Suprapubic skin (tissue), 3 donors: ENCODE measurements around the gene PDE2A.

ENCODE experiments used
- EP300 ChIP-seq: sonication (generic); formaldehyde crosslinking; IDR thresholded peaks from one replicate; pipeline ENCODE4 v1.6.1; 2017; ENCODE audit warnings: antibody characterized with exemption
- POLR2A ChIP-seq, 2 donors: fragments of 450-650 bp; IDR thresholded peaks; one replicate each; pipeline ENCODE4 v1.6.1; 2017; ENCODE audit warnings: antibody characterized with exemption in 2 of 2, mild to moderate bottlenecking in 2 of 2, moderate library complexity in 2 of 2
- TF ChIP-seq, protein P1 (sequence below), 2 donors: fragments of 200-600 bp in 1 of 2; fragments of 450-650 bp in 1 of 2; sonication (generic) in 1 of 2; IDR thresholded peaks; one replicate each; pipeline ENCODE4 v1.5.1; 2016 to 2019; ENCODE audit warnings: antibody characterized with exemption in 2 of 2, mild to moderate bottlenecking in 1 of 2, moderate library complexity in 1 of 2

DNA sequence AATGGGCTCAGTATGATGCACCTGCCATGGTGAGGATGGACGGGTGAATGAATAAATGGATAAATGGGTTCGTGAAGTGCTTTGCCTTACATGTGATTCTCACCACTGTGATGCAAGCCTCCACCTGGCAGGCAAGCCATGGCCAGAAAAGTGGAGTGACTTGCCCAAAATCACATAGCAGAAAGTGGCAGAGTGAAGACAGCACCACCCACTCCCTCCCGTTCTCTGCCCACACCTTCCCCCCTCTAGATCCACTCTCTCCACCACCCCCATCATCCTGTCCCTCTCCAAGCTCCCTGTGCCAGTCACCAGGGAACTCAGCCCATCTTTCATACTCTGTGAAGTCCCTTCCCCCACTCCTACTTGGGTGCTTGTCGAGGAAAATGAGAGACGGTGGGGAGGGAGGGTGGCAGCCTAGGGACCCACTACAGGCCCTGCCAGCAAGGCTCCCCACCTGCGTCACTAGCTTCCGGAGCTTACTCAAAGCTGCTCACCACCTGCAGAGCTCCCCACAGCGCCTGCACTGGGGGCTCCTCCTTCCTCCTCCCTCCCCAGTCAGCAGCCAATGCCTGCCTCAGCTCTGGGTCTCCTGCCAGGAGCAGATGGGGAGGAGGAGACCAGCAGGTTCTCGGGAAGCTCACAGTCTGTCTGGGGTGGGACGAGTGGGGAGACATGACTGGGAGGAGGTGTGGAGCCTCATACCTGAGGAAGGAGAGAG is 82.3 kb downstream of the PDE2A start:
- TF ChIP-seq POLR2A (IDR thresholded peaks at IDR 0.05) (no peak), EP300 (no peak)
- TF ChIP-seq, protein P1, sequence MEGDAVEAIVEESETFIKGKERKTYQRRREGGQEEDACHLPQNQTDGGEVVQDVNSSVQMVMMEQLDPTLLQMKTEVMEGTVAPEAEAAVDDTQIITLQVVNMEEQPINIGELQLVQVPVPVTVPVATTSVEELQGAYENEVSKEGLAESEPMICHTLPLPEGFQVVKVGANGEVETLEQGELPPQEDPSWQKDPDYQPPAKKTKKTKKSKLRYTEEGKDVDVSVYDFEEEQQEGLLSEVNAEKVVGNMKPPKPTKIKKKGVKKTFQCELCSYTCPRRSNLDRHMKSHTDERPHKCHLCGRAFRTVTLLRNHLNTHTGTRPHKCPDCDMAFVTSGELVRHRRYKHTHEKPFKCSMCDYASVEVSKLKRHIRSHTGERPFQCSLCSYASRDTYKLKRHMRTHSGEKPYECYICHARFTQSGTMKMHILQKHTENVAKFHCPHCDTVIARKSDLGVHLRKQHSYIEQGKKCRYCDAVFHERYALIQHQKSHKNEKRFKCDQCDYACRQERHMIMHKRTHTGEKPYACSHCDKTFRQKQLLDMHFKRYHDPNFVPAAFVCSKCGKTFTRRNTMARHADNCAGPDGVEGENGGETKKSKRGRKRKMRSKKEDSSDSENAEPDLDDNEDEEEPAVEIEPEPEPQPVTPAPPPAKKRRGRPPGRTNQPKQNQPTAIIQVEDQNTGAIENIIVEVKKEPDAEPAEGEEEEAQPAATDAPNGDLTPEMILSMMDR (IDR thresholded peaks at IDR 0.05), result no peak
